Osteocyte (in vitro differentiated cells): ENCODE data around the gene CDKL4. TPM values are rescaled to one million over a fixed set of nuclear protein-coding genes. Genes with fewer than 3 reads are reported as not detected.
A peak's percentile ranks its signal among the peaks of the same experiment; 100 is the strongest.

Experiments
- DNase-seq: peaks from one replicate; pipeline ENCODE4 v3.0.0; 2021; ENCODE audit warnings: mixed read lengths; ENCODE audit not compliant: unreplicated experiment; ENCODE audit errors: extremely low spot score
- H3K27ac Mint-ChIP-seq: one replicate; pipeline ENCODE4 v1.8.0; 2021; ENCODE audit warnings: mild to moderate bottlenecking, mixed read lengths; ENCODE audit not compliant: unreplicated experiment
- H3K27me3 Mint-ChIP-seq: one replicate; pipeline ENCODE4 v1.8.0; 2021; ENCODE audit warnings: mixed read lengths; ENCODE audit not compliant: unreplicated experiment
- H3K36me3 Mint-ChIP-seq: one replicate; pipeline ENCODE4 v1.8.0; 2021; ENCODE audit warnings: mixed read lengths; ENCODE audit not compliant: unreplicated experiment
- H3K4me1 Mint-ChIP-seq: one replicate; pipeline ENCODE4 v1.8.0; 2021; ENCODE audit warnings: mixed read lengths; ENCODE audit not compliant: unreplicated experiment
- H3K4me3 Mint-ChIP-seq: one replicate; pipeline ENCODE4 v1.8.0; 2021; ENCODE audit warnings: mild to moderate bottlenecking, moderate library complexity, mixed read lengths; ENCODE audit not compliant: unreplicated experiment
- H3K9me3 Mint-ChIP-seq: one replicate; pipeline ENCODE4 v1.8.0; 2021; ENCODE audit warnings: mixed read lengths; ENCODE audit not compliant: unreplicated experiment
- CTCF ChIP-seq: fragments of 200-600 bp; sonication (generic); IDR thresholded peaks from 2 replicates; pipeline ENCODE4 v1.5.0; 2021; ENCODE audit warnings: antibody characterized with exemption, mild to moderate bottlenecking, moderate library complexity
- total RNA-seq: library from RNA; stranded (reverse); gene quantifications from 2 replicates; pipeline ENCODE4 v1.2.1, GENCODE V29; 2021

The CDKL4 gene
- total RNA-seq, 1 donor from 2014 or later = 0.83 TPM

- Mint-ChIP-seq H3K27ac (no peak overlapping the region), H3K9me3 (peaks cover 15% of the 10 kb centered on the region), H3K27me3 (no peaks in the 10 kb centered on the region), H3K4me1 (peaks cover 12% of the 10 kb centered on the region), H3K4me3 (no peak overlapping the region), H3K36me3 (peaks cover 3% of the 10 kb centered on the region)
- no peak for DNase-seq
- no peak for TF ChIP-seq CTCF
Observed at GRCh38 chr2:39232141-39232540, 11.6 kb downstream of the CDKL4 start.

GRCh38 chr2:39228413-39229209 is 15.2 kb downstream of the CDKL4 start:
- H3K27ac Mint-ChIP-seq = no peak overlapping the region
- peaks cover 2% of the 10 kb centered on the region for H3K36me3 Mint-ChIP-seq
- H3K9me3 Mint-ChIP-seq = no peaks in the 10 kb centered on the region
- no peak for DNase-seq
- H3K4me3 Mint-ChIP-seq = peak overlapping the region; percentile 41
- peak; percentile 26 for TF ChIP-seq CTCF
- H3K27me3 Mint-ChIP-seq = no peaks in the 10 kb centered on the region
- H3K4me1 Mint-ChIP-seq = peaks cover 12% of the 10 kb centered on the region

DNA sequence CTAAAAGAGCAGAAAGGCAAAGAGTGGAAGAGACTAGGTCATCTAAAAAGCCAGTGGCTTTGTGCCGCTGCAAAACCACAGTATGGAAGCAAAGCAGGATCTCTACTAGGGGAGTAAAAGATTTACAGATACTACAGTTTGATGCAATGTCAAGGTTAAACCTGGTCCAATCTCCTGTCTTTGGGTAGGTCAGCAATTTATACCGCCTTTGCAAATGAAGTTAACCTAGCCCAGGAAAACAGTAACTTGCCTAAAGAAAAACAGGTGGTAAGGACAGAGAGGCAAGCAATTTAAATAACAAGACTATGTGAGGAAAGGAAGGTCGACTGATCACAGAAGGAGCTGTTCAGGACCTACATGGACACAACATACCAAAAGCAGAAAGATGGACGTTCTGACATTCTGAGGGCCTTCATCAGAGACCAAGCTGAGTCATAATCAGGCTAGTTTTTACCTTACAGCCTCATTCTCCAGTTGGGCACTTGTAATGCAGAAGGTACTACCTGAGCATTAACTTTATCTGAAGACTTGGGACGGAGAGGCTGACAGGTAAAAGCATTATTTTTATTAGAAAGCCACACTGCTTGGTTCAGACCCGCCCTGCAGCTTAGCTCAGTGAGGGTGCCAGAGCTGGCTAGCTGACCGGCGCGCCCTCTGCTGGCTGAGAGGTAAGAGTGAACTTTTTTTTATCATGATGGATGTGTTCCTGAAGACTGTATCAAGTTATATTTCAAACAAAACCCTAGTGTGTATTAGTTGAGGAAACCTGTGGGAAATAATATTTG is 15.9 kb downstream of the CDKL4 start:
- Mint-ChIP-seq H3K9me3 (no peaks in the 10 kb centered on the region), H3K4me3 (peak overlapping the region; percentile 41), H3K36me3 (peaks cover 2% of the 10 kb centered on the region), H3K27ac (no peak overlapping the region), H3K27me3 (no peaks in the 10 kb centered on the region), H3K4me1 (peaks cover 12% of the 10 kb centered on the region)
- TF ChIP-seq CTCF = peak; percentile 94
- peak; percentile 88 for DNase-seq

DNA sequence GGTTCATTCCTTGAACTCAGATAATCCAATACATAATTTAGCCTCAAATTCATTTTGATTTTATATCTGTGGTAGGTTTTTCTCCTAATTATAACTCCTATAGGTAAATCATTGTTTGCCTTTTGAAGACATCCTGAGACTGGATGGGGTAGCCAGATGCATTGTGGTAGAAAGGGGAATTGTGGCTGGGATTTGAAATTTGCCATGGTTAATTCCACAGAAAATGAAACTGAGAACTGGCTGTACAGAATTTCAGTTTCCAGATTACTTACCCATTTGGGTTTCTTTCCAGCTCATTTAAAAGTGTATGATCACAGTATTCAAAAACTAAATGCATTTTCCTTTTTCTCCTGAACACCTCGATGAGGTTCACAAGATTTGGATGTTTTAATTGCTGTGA is 18.2 kb downstream of the CDKL4 start:
- no peak for TF ChIP-seq CTCF
- Mint-ChIP-seq H3K4me3 (no peak overlapping the region), H3K27ac (no peak overlapping the region), H3K4me1 (peaks cover 12% of the 10 kb centered on the region), H3K36me3 (peaks cover 2% of the 10 kb centered on the region), H3K27me3 (no peaks in the 10 kb centered on the region), H3K9me3 (no peaks in the 10 kb centered on the region)
- DNase-seq = no peak

DNA sequence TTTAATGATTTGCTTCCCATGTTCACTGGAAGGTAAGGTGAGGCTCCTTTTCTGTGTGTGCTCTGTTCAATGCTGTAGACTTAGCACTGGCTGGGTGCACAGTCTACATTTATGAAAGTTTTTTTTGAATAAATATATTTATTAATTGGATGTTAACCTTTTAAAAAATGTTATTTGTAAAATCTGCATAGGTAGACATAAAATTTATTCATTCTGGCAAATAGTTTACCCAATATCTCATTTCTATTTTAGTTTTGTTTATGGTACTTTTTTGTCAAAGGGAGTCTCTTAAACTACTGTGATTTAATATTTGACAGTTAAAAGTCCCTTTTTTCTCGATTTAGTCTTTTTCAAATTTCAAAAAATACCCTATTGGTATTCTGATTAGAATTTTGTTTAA is 19.9 kb downstream of the CDKL4 start:
- no peak for DNase-seq
- no peaks in the 10 kb centered on the region for H3K9me3 Mint-ChIP-seq
- TF ChIP-seq CTCF = no peak
- H3K27ac Mint-ChIP-seq = no peak overlapping the region
- H3K4me3 Mint-ChIP-seq = no peak overlapping the region
- peaks cover 8% of the 10 kb centered on the region for H3K4me1 Mint-ChIP-seq
- H3K27me3 Mint-ChIP-seq = no peaks in the 10 kb centered on the region
- H3K36me3 Mint-ChIP-seq = peaks cover 2% of the 10 kb centered on the region
